Parathyroid adenoma (tissue), 2 donors: ENCODE data around the gene CBY2.
"Not testable (repeated sequence)": the region's sequence is repeated elsewhere in the genome, so short reads cannot be mapped to it uniquely, and the experiment has no call there.

Experiments
- H2AFZ ChIP-seq: fragments of 300-600 bp; sonication (generic); one replicate; pipeline ENCODE4 v1.7.0; 2017; ENCODE audit warnings: antibody characterized with exemption, mild to moderate bottlenecking
- H3K27ac ChIP-seq: fragments of 300-600 bp; sonication (generic); one replicate; pipeline ENCODE4 v1.7.0; 2017
- H3K27me3 ChIP-seq: fragments of 300-600 bp; sonication (generic); one replicate; pipeline ENCODE4 v1.7.0; 2017; ENCODE audit warnings: low read length; ENCODE audit not compliant: control insufficient read depth, insufficient read depth
- H3K36me3 ChIP-seq: fragments of 300-600 bp; sonication (generic); one replicate; pipeline ENCODE4 v1.7.0; 2017; ENCODE audit warnings: low read length; ENCODE audit not compliant: control insufficient read depth, insufficient read depth
- H3K4me1 ChIP-seq: fragments of 300-600 bp; sonication (generic); one replicate; pipeline ENCODE4 v1.7.0; 2017; ENCODE audit warnings: control low read depth
- H3K4me2 ChIP-seq: fragments of 300-600 bp; sonication (generic); one replicate; pipeline ENCODE4 v1.7.0; 2017; ENCODE audit warnings: low read length
- H3K4me3 ChIP-seq: fragments of 300-600 bp; sonication (generic); one replicate; pipeline ENCODE4 v1.7.0; 2017; ENCODE audit warnings: low read depth, low read length
- H3K79me2 ChIP-seq: fragments of 300-600 bp; sonication (generic); one replicate; pipeline ENCODE4 v1.7.0; 2017; ENCODE audit warnings: control low read depth
- H3K9ac ChIP-seq: fragments of 300-600 bp; sonication (generic); one replicate; pipeline ENCODE4 v1.7.0; 2017; ENCODE audit warnings: mild to moderate bottlenecking
- H3K9me3 ChIP-seq: fragments of 300-600 bp; sonication (generic); one replicate; pipeline ENCODE4 v1.7.0; 2017; ENCODE audit warnings: low read length; ENCODE audit not compliant: control insufficient read depth
- TF ChIP-seq, protein P1 (sequence below): fragments of 300-600 bp; sonication (generic); IDR thresholded peaks from one replicate; pipeline ENCODE4 v1.7.0; 2017; ENCODE audit warnings: antibody characterized with exemption, mild to moderate bottlenecking
- donor health status: primary hyperparathyroidism.

Gene CBY2

GRCh38 chr13:45748941-45749759, 47.0 kb downstream of the CBY2 start:
- Histone ChIP-seq H3K4me1 (no peaks in the 10 kb centered on the region), H3K27me3 (no peaks in the 10 kb centered on the region), H3K4me3 (no peak overlapping the region), H3K4me2 (no peak overlapping the region), H3K79me2 (no peaks in the 10 kb centered on the region), H3K36me3 (no peaks in the 10 kb centered on the region), H3K9ac (no peak overlapping the region), H3K27ac (no peak overlapping the region), H3K9me3 (no peaks in the 10 kb centered on the region), H2AFZ (no peak overlapping the region)
- TF ChIP-seq, protein P1, sequence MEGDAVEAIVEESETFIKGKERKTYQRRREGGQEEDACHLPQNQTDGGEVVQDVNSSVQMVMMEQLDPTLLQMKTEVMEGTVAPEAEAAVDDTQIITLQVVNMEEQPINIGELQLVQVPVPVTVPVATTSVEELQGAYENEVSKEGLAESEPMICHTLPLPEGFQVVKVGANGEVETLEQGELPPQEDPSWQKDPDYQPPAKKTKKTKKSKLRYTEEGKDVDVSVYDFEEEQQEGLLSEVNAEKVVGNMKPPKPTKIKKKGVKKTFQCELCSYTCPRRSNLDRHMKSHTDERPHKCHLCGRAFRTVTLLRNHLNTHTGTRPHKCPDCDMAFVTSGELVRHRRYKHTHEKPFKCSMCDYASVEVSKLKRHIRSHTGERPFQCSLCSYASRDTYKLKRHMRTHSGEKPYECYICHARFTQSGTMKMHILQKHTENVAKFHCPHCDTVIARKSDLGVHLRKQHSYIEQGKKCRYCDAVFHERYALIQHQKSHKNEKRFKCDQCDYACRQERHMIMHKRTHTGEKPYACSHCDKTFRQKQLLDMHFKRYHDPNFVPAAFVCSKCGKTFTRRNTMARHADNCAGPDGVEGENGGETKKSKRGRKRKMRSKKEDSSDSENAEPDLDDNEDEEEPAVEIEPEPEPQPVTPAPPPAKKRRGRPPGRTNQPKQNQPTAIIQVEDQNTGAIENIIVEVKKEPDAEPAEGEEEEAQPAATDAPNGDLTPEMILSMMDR = no peak

DNA sequence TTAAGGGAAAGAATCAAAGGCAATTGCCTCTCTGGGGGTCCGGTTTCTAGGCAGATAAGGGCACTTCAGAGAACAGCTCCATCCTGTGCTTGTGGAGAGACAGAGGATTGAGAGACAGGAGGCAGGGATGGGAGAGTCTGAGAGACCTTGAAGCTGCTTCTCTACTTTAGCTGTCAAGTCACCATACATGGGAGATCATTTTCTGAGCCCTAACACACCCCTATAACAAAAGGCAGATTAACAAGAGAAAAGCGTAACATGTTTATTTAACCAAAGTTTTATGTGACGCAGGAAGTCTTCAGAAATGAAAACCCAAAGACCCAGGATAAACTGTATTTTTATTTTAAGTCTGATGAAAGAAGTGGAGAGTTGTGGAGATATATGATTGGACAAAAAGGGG, 48.4 kb downstream of the CBY2 start:
- TF ChIP-seq, protein P1 = no peak
- H3K27ac ChIP-seq = no peak overlapping the region
- no peaks in the 10 kb centered on the region for H3K36me3 ChIP-seq
- H3K4me1 ChIP-seq = no peaks in the 10 kb centered on the region
- H3K4me3 ChIP-seq = no peak overlapping the region
- no peak overlapping the region for H2AFZ ChIP-seq
- H3K9ac ChIP-seq = no peak overlapping the region
- H3K27me3 ChIP-seq = no peaks in the 10 kb centered on the region
- no peaks in the 10 kb centered on the region for H3K79me2 ChIP-seq
- H3K4me2 ChIP-seq = no peak overlapping the region
- no peaks in the 10 kb centered on the region for H3K9me3 ChIP-seq

DNA sequence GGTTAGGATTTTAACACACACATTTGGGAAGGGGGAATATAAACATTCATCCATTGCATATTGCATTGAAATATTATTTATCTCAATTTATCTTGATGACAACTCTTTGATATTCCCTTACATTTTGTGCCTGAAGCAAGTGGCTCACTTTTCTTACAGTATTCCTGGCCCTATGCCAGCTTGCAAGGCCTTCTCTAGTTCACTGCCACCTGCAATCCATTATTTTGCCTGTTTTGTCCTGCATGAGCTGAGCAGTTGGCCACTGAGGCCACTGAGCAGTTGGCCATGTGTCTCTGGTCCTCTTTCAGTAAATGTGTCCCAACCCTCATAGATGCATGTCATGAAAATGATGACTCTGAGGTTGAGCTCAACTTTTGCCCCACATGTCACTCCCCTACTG, 49.8 kb downstream of the CBY2 start:
- Histone ChIP-seq H3K4me1 (no peaks in the 10 kb centered on the region), H3K27me3 (no peaks in the 10 kb centered on the region), H3K36me3 (no peaks in the 10 kb centered on the region), H3K9ac (no peak overlapping the region), H3K4me3 (no peak overlapping the region), H3K27ac (no peak overlapping the region), H3K79me2 (no peaks in the 10 kb centered on the region), H3K9me3 (no peaks in the 10 kb centered on the region), H2AFZ (no peak overlapping the region), H3K4me2 (no peak overlapping the region)
- TF ChIP-seq, protein P1 = no peak

GRCh38 chr13:45752510-45752909, 50.4 kb downstream of the CBY2 start:
- no peak overlapping the region for H3K4me2 ChIP-seq
- no peak overlapping the region for H3K4me3 ChIP-seq
- no peaks in the 10 kb centered on the region for H3K79me2 ChIP-seq
- no peak overlapping the region for H3K27ac ChIP-seq
- H3K9me3 ChIP-seq = no peaks in the 10 kb centered on the region
- H3K9ac ChIP-seq = no peak overlapping the region
- TF ChIP-seq, protein P1 = no peak
- no peaks in the 10 kb centered on the region for H3K36me3 ChIP-seq
- H3K4me1 ChIP-seq = no peaks in the 10 kb centered on the region
- no peaks in the 10 kb centered on the region for H3K27me3 ChIP-seq
- H2AFZ ChIP-seq = no peak overlapping the region

GRCh38 chr13:45756498-45756897, 54.4 kb downstream of the CBY2 start:
- H3K4me3 ChIP-seq, H3K4me2 ChIP-seq, H2AFZ ChIP-seq, H3K9ac ChIP-seq, H3K4me1 ChIP-seq, H3K79me2 ChIP-seq, H3K27me3 ChIP-seq, H3K36me3 ChIP-seq, H3K9me3 ChIP-seq, H3K27ac ChIP-seq: not testable (repeated sequence)

- not testable (repeated sequence) for H3K27ac ChIP-seq, H3K36me3 ChIP-seq, H3K9me3 ChIP-seq, H3K79me2 ChIP-seq, H3K9ac ChIP-seq, H3K4me1 ChIP-seq, H3K4me3 ChIP-seq, H3K27me3 ChIP-seq, H2AFZ ChIP-seq, H3K4me2 ChIP-seq
These were observed 55.5 kb downstream of the CBY2 start for GRCh38 chr13:45757589-45757988.
